IPS-18c (cell line): ENCODE results near the gene ZNF76.

Source experiments
- H3K4me3 ChIP-seq: 2 replicates; pipeline ENCODE4 v1.7.0; 2013; ENCODE audit warnings: low read depth, mild to moderate bottlenecking, low read length, moderate library complexity; ENCODE audit not compliant: insufficient read depth
- H3K9me3 ChIP-seq: one replicate; pipeline ENCODE4 v1.6.1; 2013; ENCODE audit warnings: mild to moderate bottlenecking, low read length, moderate library complexity; ENCODE audit not compliant: control insufficient read depth, insufficient read depth

ZNF76 gene

DNA sequence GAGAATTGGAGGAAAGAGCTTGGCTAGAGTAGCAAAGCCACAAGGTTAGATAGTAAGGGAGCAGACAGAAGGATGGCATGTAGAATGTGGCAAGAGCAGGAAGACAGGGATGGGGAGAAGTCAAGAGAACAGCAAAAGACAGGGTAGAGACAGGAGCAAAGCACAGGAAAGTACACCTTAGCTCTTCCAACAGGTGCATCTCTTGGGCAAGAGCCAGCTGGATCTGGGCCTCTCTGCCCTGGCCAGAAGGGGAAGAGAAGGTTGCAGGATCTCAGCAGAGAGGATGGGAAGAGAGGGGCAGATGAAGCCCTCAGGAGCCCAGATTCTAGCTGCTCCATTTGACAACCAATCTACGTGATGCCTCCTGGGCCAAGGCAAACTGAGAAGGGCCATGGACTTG is 29.0 kb upstream of the ZNF76 start:
- H3K4me3 ChIP-seq, result no peak overlapping the region
- H3K9me3 ChIP-seq, result no peaks in the 10 kb centered on the region

DNA sequence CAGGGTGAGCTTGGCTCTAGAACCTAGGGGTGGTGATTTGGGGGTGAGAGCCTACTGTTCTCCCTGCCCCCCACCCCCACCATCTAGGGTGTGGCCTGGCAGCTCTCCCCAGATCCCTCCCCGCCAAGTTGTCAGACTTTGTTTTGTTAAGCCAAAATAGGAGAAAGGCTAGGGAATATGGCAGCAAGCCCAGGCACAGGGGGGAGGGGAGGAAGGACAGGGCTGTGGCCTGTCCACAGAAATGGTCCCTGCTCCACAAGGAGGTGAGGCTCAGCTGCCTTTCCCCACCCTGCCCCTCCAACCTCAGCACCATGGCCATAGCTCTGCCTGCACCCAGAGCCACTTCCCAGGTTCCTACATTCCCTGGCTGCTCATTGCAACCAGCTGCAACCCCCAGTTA is 28.6 kb upstream of the ZNF76 start:
- Histone ChIP-seq H3K4me3 (no peak overlapping the region), H3K9me3 (no peaks in the 10 kb centered on the region)

- Histone ChIP-seq H3K4me3 (no peak overlapping the region), H3K9me3 (no peaks in the 10 kb centered on the region)
Measured at GRCh38 chr6:35231563-35231962, 28.0 kb upstream of the ZNF76 start.

DNA sequence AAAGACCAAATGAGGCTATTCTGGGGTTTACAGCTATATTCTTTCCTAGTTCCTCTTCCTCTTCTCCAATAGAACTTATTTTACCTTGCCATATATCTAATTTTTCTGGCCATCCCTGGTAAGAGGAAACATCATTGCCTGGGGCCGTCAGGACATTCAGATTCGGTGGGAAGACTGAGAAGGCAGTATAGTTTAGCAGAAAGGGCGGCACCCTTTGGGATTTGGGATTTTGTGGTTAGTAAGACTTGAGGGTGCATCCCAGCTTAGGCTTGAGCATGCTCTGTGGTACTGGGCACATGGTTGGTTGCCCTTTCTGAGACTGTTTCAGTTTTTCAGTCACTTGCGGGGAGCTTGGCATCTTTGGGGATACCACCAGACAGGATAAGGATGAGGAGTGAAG is 24.6 kb upstream of the ZNF76 start:
- no peaks in the 10 kb centered on the region for H3K9me3 ChIP-seq
- no peak overlapping the region for H3K4me3 ChIP-seq

GRCh38 chr6:35236223-35236622 is 23.3 kb upstream of the ZNF76 start:
- H3K4me3 ChIP-seq, result no peak overlapping the region

GRCh38 chr6:35237476-35237875 is 22.1 kb upstream of the ZNF76 start:
- Histone ChIP-seq H3K4me3 (no peak overlapping the region), H3K9me3 (no peaks in the 10 kb centered on the region)

More at GRCh38 chr6:35236223-35236622, 23.3 kb upstream of the ZNF76 start:
- no peaks in the 10 kb centered on the region for H3K9me3 ChIP-seq

DNA sequence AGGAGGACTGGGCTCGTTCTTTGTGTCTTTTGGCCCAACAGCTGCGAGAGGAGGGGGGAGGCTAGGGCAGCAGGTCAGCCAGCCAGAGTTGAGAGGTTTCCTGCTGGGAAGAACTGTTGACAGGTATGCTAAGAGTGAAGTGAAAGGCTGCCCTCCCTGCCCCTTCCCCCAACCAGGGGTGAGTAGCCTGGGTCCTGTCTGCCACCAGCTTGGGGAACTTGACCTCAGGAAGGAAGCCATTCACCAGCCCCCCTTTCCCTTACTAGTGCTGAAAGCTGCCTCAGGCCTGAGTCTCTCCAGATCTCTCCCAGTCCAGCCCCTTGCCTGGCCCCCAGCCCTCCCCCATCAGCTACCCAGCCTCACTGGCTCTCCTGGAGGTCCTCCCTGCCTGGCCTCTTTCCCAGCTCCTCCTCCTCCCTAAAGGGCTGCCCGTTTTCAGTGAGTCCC is 20.7 kb upstream of the ZNF76 start:
- no peaks in the 10 kb centered on the region for H3K9me3 ChIP-seq
- H3K4me3 ChIP-seq, result no peak overlapping the region

DNA sequence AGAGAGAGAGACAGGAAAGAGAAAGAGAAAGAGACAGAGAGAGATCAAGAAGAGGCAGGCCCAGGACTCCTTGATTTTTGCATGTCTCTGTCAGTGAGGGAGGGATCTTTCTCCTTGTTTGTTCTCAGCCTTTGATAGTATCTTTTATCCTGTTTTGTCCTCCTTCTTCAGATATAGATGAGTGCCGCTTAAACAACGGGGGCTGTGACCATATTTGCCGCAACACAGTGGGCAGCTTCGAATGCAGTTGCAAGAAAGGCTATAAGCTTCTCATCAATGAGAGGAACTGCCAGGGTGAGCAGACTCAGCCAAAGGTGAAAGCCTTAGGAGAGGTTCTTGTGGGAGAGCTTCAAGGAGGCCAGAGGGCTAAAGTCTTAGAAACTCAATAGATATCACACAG is 20.0 kb upstream of the ZNF76 start:
- Histone ChIP-seq H3K4me3 (no peak overlapping the region), H3K9me3 (no peaks in the 10 kb centered on the region)

GRCh38 chr6:35240838-35241801 is 18.4 kb upstream of the ZNF76 start:
- no peak overlapping the region for H3K4me3 ChIP-seq

DNA sequence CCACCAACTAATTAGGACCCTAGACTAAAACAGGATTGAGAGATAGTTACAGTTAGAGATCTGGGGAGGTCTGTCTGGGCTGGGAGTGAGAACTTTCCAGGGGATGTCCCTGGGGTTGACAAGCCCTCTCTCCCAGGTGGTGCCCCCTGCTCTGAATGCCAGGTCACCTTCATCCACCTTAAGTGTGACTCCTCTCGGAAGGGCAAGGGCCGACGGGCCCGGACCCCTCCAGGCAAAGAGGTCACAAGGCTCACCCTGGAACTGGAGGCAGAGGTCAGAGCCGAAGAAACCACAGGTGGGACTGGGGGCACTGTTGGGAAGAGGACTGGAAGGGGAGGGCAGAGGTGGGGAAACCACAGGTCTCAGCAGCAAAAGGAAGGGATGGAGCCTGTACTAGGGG is 17.0 kb upstream of the ZNF76 start:
- no peaks in the 10 kb centered on the region for H3K9me3 ChIP-seq
- H3K4me3 ChIP-seq, result no peak overlapping the region

More at GRCh38 chr6:35240838-35241801, 18.4 kb upstream of the ZNF76 start:
- no peaks in the 10 kb centered on the region for H3K9me3 ChIP-seq

DNA sequence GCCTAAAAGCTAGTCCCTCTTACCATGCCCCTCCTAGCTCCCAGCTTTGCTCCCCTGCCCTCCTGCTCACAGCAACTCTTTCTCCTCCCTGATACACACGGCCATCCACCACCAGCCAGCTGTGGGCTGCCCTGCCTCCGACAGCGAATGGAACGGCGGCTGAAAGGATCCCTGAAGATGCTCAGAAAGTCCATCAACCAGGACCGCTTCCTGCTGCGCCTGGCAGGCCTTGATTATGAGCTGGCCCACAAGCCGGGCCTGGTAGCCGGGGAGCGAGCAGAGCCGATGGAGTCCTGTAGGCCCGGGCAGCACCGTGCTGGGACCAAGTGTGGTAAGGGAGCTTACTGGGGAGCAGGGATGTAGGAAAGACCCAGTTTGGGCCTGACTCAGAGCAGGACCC is 16.6 kb upstream of the ZNF76 start:
- Histone ChIP-seq H3K4me3 (no peak overlapping the region), H3K9me3 (no peaks in the 10 kb centered on the region)

DNA sequence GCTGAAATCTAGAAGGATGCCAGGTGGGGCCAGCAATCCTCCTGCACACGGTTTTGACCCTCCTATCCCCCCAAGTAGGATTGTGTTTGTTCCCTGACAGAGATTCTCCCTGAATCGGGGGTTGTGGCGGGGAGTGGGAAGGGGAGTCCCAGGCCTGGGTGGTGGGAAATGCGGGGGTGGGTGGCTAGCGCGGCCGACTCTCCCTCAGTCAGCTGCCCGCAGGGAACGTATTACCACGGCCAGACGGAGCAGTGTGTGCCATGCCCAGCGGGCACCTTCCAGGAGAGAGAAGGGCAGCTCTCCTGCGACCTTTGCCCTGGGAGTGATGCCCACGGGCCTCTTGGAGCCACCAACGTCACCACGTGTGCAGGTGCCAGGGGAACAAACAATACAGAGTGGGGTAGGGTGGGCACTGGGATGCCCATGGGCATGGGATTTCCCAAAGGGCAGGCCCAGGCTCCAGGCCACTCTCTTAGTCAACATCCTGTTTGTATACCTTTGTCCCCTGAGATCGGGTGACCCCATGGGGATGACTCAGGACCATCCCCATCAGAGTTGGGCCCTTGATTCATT is 16.1 kb upstream of the ZNF76 start:
- H3K4me3 ChIP-seq, result no peak overlapping the region
- H3K9me3 ChIP-seq, result no peaks in the 10 kb centered on the region

- Histone ChIP-seq H3K9me3 (no peaks in the 10 kb centered on the region), H3K4me3 (no peak overlapping the region)
Measured at GRCh38 chr6:35244551-35244950, 15.0 kb upstream of the ZNF76 start.

DNA sequence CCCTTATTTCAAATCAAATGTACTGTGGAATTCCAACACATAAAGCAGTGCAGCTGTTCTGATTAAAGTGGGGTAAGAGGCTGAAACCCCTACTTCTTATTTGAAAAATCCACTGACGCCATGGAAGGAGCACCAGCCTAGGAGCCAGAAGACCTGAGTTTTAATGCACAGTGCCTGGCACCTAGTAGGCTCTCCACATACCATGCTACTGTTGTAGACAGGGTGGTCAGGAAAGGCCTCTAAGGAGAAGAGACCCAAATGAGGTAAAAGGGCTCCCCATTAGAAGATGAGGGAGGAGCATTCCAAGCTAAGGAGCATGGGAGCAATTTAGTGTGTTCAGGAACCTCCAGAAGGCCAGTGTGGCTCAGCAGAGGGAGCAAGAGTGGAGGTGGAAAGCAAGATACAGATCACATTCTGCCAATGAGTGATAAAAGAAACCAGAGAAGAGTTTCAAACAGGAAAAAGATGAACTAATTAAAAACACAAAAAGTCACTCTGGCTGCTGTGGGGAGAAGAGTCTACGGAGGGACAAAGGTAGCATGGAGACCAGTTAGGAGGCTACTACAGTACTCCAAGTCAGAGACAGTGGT is 11.8 kb upstream of the ZNF76 start:
- H3K9me3 ChIP-seq, result no peaks in the 10 kb centered on the region

DNA sequence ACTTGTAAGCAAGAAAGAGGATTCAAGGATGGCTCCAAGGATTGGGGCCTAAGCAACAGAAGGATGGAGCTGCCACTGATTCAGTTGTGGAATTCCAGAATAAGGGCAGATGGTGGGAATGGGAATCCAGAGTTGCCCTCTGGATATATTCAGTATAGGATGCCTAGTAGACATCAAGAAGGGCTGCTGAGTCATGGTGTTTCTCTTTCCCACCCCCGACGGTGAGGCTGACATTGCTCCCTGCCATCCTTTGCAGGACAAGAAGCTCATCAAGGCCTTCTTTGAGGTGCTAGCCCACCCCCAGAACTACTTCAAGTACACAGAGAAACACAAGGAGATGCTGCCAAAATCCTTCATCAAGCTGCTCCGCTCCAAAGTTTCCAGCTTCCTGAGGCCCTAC is 11.2 kb upstream of the ZNF76 start:
- H3K4me3 ChIP-seq, result no peak overlapping the region
- H3K9me3 ChIP-seq, result no peaks in the 10 kb centered on the region

More for the DNA sequence above, 11.8 kb upstream of the ZNF76 start:
- no peak overlapping the region for H3K4me3 ChIP-seq

DNA sequence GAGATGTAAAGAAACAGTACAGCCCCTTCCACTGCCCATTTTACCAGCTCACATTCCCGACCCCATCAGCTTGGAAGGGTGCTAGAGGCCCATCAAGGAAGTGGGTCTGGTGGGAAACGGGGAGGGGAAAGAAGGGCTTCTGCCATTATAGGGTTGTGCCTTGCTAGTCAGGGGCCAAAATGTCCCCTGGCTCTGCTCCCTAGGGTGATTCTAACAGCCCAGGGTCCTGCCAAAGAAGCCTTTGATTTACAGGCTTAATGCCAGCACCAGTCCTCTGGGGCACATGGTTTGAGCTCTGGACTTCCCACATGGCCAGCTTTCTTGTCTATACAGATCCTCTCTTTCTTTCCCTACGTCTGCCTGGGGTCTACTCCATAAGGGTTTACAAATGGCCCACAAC is 10.6 kb upstream of the ZNF76 start:
- H3K4me3 ChIP-seq, result no peak overlapping the region
- H3K9me3 ChIP-seq, result no peaks in the 10 kb centered on the region

DNA sequence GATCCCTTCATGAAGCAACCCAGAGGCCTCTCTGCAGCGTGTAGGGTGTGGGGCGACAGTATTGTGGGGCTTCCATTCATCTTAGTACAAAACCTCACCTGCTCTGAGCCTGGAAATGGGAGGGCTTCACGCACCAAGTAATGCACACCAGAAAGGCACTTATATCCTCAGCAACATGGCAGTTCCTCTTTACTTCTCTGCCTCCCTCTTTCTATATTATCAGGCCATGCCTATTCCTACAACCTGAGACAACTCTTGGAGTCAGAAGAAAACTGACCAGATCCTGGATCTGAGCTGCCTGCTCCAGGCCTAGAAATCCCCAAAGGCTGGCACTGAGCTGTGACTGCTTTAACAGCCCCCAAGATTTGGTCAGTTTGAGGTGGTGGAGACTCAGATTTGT is 7.6 kb upstream of the ZNF76 start:
- no peaks in the 10 kb centered on the region for H3K9me3 ChIP-seq

GRCh38 chr6:35253249-35253648 is 6.3 kb upstream of the ZNF76 start:
- no peaks in the 10 kb centered on the region for H3K9me3 ChIP-seq

More for the DNA sequence above, 7.6 kb upstream of the ZNF76 start:
- no peak overlapping the region for H3K4me3 ChIP-seq

More at GRCh38 chr6:35253249-35253648, 6.3 kb upstream of the ZNF76 start:
- H3K4me3 ChIP-seq, result no peak overlapping the region
